BLaER1 (cell line): Measurements from ENCODE around the gene CACNA1I.

Experiments
- H3K27ac ChIP-seq: shearing (Covaris generic); formaldehyde crosslinking; 2 replicates; pipeline ENCODE4 v1.8.1; 2022
- H3K27me3 ChIP-seq: shearing (Covaris generic); formaldehyde crosslinking; 2 replicates; pipeline ENCODE4 v1.8.1; 2022
- H3K36me3 ChIP-seq: shearing (Covaris generic); formaldehyde crosslinking; 2 replicates; pipeline ENCODE4 v1.8.1; 2022
- H3K4me1 ChIP-seq: shearing (Covaris generic); formaldehyde crosslinking; 2 replicates; pipeline ENCODE4 v1.8.1; 2022
- H3K4me2 ChIP-seq: shearing (Covaris generic); formaldehyde crosslinking; 2 replicates; pipeline ENCODE4 v1.8.1; 2022
- H3K4me3 ChIP-seq: shearing (Covaris generic); formaldehyde crosslinking; 2 replicates; pipeline ENCODE4 v1.8.1; 2022
- H3K9ac ChIP-seq: shearing (Covaris generic); formaldehyde crosslinking; 2 replicates; pipeline ENCODE4 v1.8.1; 2022
- H3K9me3 ChIP-seq: shearing (Covaris generic); formaldehyde crosslinking; 2 replicates; pipeline ENCODE4 v1.8.1; 2022
- H4K20me1 ChIP-seq: shearing (Covaris generic); formaldehyde crosslinking; 2 replicates; pipeline ENCODE4 v1.8.1; 2022
- Cebpa-rat ChIP-seq: shearing (Covaris generic); IDR thresholded peaks from 2 replicates; pipeline ENCODE4 v1.8.1; 2022

Gene CACNA1I

GRCh38 chr22:39738746-39739145 is 168.2 kb downstream of the CACNA1I start:
- Histone ChIP-seq H3K27me3 (no peaks in the 10 kb centered on the region), H3K36me3 (no peaks in the 10 kb centered on the region), H3K27ac (no peak overlapping the region), H3K4me1 (no peaks in the 10 kb centered on the region), H3K9me3 (peaks cover 5% of the 10 kb centered on the region; the same call in 1 of the 2 replicates), H3K9ac (no peak overlapping the region), H4K20me1 (no peaks in the 10 kb centered on the region), H3K4me2 (no peak overlapping the region), H3K4me3 (no peak overlapping the region)
- no peak for TF ChIP-seq Cebpa-rat
